Activated naive CD4-positive, alpha-beta T cell treated with anti-CD3 and anti-CD28 coated beads for 36 hours (primary cell): Measurements from ENCODE around the gene RGS11. TPM values are rescaled to one million over a fixed set of nuclear protein-coding genes. Genes with fewer than 3 reads are reported as not detected.
A peak's percentile ranks its signal among the peaks of the same experiment; 100 is the strongest.
"Not testable (repeated sequence)": the region's sequence is repeated elsewhere in the genome, so short reads cannot be mapped to it uniquely, and the experiment has no call there.

ENCODE experiments used
- CTCF ChIA-PET: fragments of 350-600 bp; sonication (Branson Sonifier 250); formaldehyde crosslinking; loops from one replicate; lab custom pipeline; 2021; ENCODE audit warnings: antibody characterized with exemption; lab: Charles Lee
- DNase-seq: peaks from one replicate; pipeline ENCODE4 v3.0.0-alpha.2; 2020
- H3K27ac Mint-ChIP-seq: one replicate; pipeline ENCODE4 v1.8.0; 2021; ENCODE audit warnings: mild to moderate bottlenecking, mixed read lengths
- H3K27me3 Mint-ChIP-seq: one replicate; pipeline ENCODE4 v1.8.0; 2021; ENCODE audit warnings: low read depth, mixed read lengths
- H3K36me3 Mint-ChIP-seq: one replicate; pipeline ENCODE4 v1.8.0; 2021; ENCODE audit warnings: low read depth, mixed read lengths
- H3K4me1 Mint-ChIP-seq: one replicate; pipeline ENCODE4 v1.8.0; 2021; ENCODE audit warnings: low read depth, mixed read lengths
- H3K4me3 Mint-ChIP-seq: one replicate; pipeline ENCODE4 v1.8.0; 2021; ENCODE audit warnings: mild to moderate bottlenecking, moderate library complexity, mixed read lengths
- H3K9me3 Mint-ChIP-seq: one replicate; pipeline ENCODE4 v1.8.0; 2021; ENCODE audit warnings: mixed read lengths
- intact Hi-C: fragments of 100-400 bp; cut with micrococcal nuclease; formaldehyde crosslinking; loops from one replicate; pipeline ENCODE4 v1.15.1; 2023
- total RNA-seq, 2 experiments: library from RNA; stranded (reverse); gene quantifications; one replicate each; pipeline ENCODE4 v1.2.3, GENCODE V29; 2021

RGS11 gene
- total RNA-seq, 2 experiments from 2014 or later: 0.10 TPM; not detected in 1

DNA sequence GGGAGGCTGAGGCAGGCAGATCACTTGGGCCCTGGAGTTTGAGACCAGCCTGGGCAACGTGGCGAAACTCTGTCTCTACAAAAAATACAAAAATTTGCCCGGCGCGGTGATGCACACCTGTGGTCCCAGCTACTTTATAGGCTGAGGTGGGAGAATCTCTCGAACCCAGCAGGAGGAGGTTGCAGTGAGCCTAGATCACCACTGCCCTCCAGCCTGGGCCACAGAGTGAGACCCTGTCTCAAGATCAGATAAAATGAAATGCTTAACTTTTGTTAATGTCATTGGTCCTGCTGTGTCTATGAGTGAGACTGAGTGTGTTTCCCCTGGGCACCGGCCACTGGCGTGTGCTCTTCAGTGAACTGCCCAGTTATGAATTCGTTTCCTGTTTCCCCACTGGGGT is 30.6 kb downstream of the RGS11 start:
- Mint-ChIP-seq H3K4me3 (no peak overlapping the region), H3K9me3 (no peaks in the 10 kb centered on the region), H3K27me3 (no peaks in the 10 kb centered on the region), H3K4me1 (peaks cover 11% of the 10 kb centered on the region), H3K27ac (no peak overlapping the region), H3K36me3 (peaks cover 2% of the 10 kb centered on the region)
- CTCF ChIA-PET: interaction anchor here (1.0 kb wide), 1 partner anchor 10 kb away, joined by 5 read pairs; the partner anchor contains the start of gene FAM234A
- intact Hi-C loops: no loop called here
- DNase-seq: no peak

DNA sequence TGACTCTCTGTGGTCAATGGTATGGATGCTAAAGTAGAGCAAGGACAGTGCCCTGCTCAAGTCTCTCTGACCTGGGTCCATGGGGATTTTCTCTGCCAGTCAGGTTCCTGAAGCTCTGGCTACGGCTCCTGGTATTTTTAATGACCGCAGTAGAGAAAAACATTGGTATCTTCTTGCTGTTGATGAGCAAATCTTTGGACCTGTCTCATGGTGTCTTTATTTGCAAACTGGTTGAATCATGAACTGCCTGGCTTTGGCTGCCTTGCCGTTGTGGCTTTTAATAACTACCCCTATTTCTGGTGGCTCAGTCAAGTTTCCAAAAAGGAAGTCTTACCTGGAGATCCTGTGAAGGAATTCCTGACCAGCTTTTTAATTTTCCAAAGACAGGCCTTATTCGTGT is 32.4 kb downstream of the RGS11 start:
- H3K4me3 Mint-ChIP-seq: no peak overlapping the region
- peaks cover 2% of the 10 kb centered on the region for H3K36me3 Mint-ChIP-seq
- intact Hi-C loops: no loop called here
- peaks cover 18% of the 10 kb centered on the region for H3K4me1 Mint-ChIP-seq
- no peaks in the 10 kb centered on the region for H3K9me3 Mint-ChIP-seq
- no peak overlapping the region for H3K27ac Mint-ChIP-seq
- CTCF ChIA-PET: interaction anchor here (1.5 kb wide), 1 partner anchor 61 kb away, joined by 3 read pairs; no protein-coding TSS in a partner anchor
- no peaks in the 10 kb centered on the region for H3K27me3 Mint-ChIP-seq
- DNase-seq: no peak

DNA sequence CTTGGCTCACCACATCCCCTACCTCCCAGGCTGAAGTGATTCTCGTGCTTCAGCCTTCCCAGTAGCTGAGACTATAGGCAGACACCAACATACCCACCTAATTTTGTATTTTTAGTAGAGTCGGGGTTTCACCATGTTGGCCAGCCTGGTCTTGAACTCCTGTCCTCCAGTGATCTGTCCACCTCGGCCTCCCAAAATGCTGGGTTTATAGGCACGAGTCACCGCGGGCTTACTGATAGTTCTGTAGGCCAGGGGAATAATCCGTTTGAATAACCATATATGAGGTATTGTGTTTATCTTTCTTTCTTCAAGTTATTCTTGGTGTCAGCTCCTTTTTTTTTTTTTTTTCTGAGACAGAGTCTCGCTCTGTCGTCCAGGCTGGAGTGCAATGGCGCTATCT is 33.5 kb downstream of the RGS11 start:
- intact Hi-C loops: no loop called here
- no peaks in the 10 kb centered on the region for H3K27me3 Mint-ChIP-seq
- CTCF ChIA-PET: interaction anchor here (0.5 to 1.5 kb wide), 3 partner anchors 60 to 125 kb away, joined by 3 read pairs; no protein-coding TSS in a partner anchor

DNA sequence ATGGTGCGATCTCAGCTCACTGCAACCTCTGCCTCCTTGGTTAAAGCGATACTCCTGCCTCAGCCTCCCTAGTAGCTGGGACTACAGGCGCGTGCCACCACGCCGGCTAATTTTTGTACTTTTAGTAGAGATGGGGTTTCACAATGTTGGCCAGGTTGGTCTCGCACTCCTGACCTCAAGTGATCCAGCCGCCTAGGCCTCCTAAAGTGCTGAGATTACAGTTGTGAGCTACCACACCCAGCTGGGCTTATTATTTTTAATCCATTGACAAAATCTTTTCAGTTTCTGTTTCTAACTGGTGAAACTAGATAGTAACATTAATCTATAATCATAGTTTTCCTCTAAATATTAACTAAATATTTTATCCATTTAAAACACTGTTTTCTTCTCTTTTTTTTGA is 35.2 kb downstream of the RGS11 start:
- Mint-ChIP-seq H3K36me3 (peaks cover 3% of the 10 kb centered on the region), H3K27me3 (no peaks in the 10 kb centered on the region), H3K9me3 (peaks cover under 1% of the 10 kb centered on the region), H3K27ac (no peak overlapping the region), H3K4me1 (peaks cover 27% of the 10 kb centered on the region), H3K4me3 (no peak overlapping the region)
- CTCF ChIA-PET: interaction anchor here (1.2 to 1.3 kb wide), 2 partner anchors 12 to 144 kb away, joined by 3 read pairs; no protein-coding TSS in a partner anchor
- intact Hi-C loops: no loop called here
- DNase-seq: no peak

More for the DNA sequence above, 33.5 kb downstream of the RGS11 start:
- Mint-ChIP-seq H3K36me3 (peaks cover 2% of the 10 kb centered on the region), H3K9me3 (no peaks in the 10 kb centered on the region), H3K27ac (no peak overlapping the region), H3K4me1 (peaks cover 21% of the 10 kb centered on the region), H3K4me3 (no peak overlapping the region)
- no peak for DNase-seq

DNA sequence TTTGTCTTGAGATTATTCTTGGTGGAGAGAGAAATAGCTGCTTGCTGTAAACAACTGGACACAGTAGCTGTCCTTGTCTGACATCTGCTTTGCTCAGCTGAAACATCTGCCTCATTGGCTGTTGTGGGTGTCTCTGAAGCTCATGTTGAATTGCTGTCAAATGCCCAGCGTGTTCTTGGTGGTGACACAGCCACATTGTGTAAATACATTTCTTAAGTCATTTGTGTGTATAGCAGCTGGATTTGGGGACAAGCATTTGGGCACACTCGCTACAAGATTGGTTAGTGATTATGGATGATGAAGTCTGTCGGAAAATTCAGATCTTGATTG is 35.8 kb downstream of the RGS11 start:
- H3K9me3 Mint-ChIP-seq: peaks cover 2% of the 10 kb centered on the region

DNA sequence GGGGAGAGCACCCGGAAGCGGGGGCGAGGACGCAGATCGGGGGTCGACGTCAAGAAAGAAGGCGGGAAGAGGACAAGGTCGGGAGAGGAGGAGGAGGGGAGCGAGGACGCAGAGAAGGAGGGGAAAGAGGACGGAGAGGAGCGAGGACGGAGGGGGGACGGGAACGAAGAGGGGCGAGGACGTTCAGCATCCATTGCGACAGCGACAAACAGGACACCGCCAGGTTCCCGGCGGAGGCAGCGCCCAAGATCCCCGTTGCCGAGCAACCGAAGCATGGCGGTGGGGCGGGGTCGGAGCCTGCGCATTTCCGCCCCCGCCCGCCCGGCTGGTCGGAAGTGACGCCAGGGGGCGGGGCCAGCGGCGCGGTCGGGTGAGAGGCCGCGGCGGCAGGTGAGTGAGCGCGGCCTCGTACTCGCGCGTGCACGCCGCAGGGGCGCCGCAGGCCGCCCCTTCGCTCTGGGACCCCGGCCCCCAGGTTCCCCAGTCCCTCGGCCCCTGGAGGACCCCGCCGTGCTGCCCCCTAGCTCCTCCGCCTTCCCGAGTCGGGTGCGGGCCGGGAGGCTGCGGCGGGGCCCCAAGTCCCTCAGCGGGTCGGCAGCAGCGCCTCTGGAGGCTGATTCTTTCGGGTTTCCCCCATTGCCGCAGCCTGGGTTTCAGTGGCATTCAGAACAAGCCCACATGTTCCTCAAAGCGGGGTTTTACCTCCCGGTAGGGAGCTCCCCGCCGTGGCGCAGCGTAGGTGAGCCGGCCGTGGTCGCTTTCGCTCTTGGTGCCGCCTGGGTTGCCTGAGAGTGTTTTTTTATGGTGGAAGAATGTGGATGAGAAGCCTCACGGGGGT is 41.1 kb downstream of the RGS11 start, which contains the start of gene FAM234A:
Gene FAM234A, plus strand, starts transcription at position 354 of the 838 bp plus-strand sequence. CDS start 19,593 bp downstream, outside the sequence.
- H3K27ac Mint-ChIP-seq: peak within 1 kb of the TSS; percentile 97
- peaks cover 2% of the 10 kb centered on the region for H3K9me3 Mint-ChIP-seq
- peaks cover 2% of the 10 kb centered on the region for H3K36me3 Mint-ChIP-seq
- CTCF ChIA-PET: interaction anchor here (0.5 to 1.8 kb wide), 9 partner anchors 10 to 575 kb away, joined by 3 to 9 read pairs (median 4); no protein-coding TSS in a partner anchor
- DNase-seq: peak; percentile 97
- intact Hi-C loops: loop anchor here (1.0 to 2.0 kb wide), 5 partner anchors 18 to 290 kb away; partner anchors contain the start of genes AXIN1, POLR3K and SNRNP25
- no peaks in the 10 kb centered on the region for H3K27me3 Mint-ChIP-seq
- peaks cover 23% of the 10 kb centered on the region for H3K4me1 Mint-ChIP-seq
- peak within 1 kb of the TSS; percentile 94 for H3K4me3 Mint-ChIP-seq

More for the DNA sequence above, 35.8 kb downstream of the RGS11 start:
- peaks cover 33% of the 10 kb centered on the region for H3K4me1 Mint-ChIP-seq
- H3K4me3 Mint-ChIP-seq: no peak overlapping the region
- CTCF ChIA-PET: interaction anchor here (1.3 kb wide), 1 partner anchor 12 kb away, joined by 3 read pairs; no protein-coding TSS in a partner anchor
- peaks cover 4% of the 10 kb centered on the region for H3K36me3 Mint-ChIP-seq
- no peaks in the 10 kb centered on the region for H3K27me3 Mint-ChIP-seq
- no peak for DNase-seq
- intact Hi-C loops: no loop called here
- H3K27ac Mint-ChIP-seq: no peak overlapping the region

DNA sequence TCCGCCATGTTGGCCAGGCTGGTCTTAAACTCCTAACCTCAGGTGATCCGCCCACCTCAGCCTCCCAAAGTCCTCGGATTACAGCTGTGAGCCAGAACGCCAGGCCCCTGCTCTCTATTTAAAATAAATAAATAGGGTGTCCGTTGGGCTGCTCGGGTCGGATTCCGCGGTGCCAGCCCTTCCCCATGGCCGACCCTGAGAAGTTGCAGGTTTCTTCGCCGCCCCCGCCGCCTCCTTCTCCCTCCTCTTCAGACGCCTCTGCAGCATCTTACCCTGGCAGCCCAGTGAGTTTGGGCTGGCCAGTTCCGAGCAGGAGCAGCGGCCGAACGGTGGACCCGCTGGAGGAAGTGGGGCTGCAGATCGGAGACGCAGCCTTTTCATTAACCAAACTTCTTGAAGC is 44.8 kb downstream of the RGS11 start:
- CTCF ChIA-PET: no interaction called here
- H3K27ac Mint-ChIP-seq: no peak overlapping the region
- H3K9me3 Mint-ChIP-seq: peaks cover 2% of the 10 kb centered on the region
- no peak for DNase-seq
- intact Hi-C loops: no loop called here
- H3K4me3 Mint-ChIP-seq: no peak overlapping the region
- no peaks in the 10 kb centered on the region for H3K27me3 Mint-ChIP-seq
- peaks cover 13% of the 10 kb centered on the region for H3K36me3 Mint-ChIP-seq
- H3K4me1 Mint-ChIP-seq: peaks cover 39% of the 10 kb centered on the region

DNA sequence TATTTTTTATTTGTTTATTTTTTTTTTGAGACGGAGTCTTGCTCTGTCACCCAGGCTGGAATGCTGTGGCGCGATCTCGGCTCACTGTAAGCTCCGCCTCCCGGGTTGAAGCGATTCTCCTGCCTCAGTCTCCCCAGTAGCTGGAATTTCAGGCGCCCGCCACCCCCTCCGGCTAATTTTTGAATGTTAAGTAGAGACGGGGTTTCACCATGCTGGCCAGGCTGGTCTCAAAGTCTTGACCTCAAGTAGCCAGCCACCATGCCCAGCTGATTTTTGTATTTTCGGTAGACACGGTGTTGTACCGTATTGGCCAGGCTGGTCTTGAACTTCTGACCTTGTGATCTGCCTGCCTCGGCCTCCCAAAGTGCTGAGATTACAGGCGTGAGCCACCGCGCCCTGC is 45.4 kb downstream of the RGS11 start:
- peaks cover 37% of the 10 kb centered on the region for H3K4me1 Mint-ChIP-seq
- peaks cover 15% of the 10 kb centered on the region for H3K36me3 Mint-ChIP-seq
- H3K27me3 Mint-ChIP-seq, DNase-seq, H3K9me3 Mint-ChIP-seq, CTCF ChIA-PET, H3K4me3 Mint-ChIP-seq, H3K27ac Mint-ChIP-seq, intact Hi-C loops: not testable (repeated sequence)

DNA sequence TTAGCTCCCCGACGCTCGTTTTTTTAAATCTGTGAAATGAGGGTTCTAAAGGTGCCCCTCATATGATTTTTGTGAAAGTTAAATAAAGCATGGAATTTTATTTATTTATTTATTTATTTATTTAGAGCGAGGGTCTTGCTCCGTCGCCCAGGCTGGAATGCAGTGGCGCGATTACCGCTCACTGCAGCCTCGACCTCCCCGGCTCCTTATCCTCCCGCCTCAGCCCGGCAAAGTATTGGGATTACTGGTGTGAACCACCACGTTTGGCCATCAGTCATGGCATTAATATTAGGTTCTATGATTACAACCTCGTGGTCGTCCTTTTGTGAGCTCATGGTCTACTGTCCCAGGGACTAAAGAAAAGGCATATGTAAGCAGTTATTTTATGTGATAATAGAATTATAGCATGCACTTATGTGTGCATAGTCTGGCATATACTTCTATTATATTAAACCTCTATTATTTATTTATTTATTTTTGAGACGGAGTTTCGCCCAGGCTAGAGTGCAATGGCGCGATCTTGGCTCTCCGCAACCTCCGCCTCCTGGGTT is 45.9 kb downstream of the RGS11 start:
- no peak overlapping the region for H3K27ac Mint-ChIP-seq
- CTCF ChIA-PET: no interaction called here
- no peaks in the 10 kb centered on the region for H3K27me3 Mint-ChIP-seq
- peak overlapping the region; percentile 81 for H3K4me3 Mint-ChIP-seq
- intact Hi-C loops: no loop called here
- H3K36me3 Mint-ChIP-seq: peaks cover 16% of the 10 kb centered on the region
- DNase-seq: no peak
- no peaks in the 10 kb centered on the region for H3K9me3 Mint-ChIP-seq
- peaks cover 35% of the 10 kb centered on the region for H3K4me1 Mint-ChIP-seq

DNA sequence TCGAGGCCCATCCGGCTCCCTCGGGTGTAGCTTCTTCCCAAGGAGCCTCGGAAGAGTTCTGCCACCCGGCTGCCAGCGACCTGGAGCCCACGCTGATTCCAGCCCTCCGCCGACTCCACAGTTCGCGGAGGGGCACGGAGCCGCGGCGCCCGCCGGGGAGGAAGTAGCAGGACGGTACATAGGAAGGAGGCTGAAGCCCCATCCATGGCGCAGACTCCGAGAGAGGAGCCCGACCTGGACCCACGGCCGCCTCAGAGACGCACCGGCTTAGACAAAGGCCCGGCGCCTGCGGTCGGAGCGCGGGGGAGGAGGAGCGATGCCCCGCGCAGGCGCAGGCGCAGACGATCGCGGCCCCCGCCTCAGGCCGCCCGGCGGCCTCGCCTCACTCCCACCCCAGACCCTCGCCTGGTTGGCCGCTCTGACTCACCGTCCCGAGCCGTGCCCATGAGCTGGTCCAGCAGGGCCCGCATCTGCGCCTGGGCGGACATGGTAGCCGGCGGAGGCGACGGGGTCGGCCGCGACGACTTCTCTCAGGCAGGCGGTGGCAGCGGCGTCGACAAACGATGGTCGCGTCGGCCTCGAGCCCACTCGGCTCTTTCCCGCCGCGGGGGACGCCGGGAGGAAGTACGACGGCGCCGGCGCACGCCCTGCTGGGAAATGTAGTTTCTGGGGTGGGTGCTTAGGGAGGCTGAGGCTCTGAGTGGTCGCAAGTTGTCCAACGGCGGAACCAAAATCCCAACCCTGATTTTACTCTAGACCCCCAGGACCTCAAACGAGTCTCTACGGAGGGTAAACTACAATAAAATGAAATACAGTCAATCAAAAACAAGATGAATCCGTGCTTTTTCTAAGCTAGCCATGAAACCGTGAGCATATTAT is 46.7 kb downstream of the RGS11 start, which contains the start of gene LUC7L:
Gene LUC7L, minus strand, starts transcription at position 598 of the 879 bp plus-strand sequence. Its CDS starts 110 bp downstream, at position 488.
- Mint-ChIP-seq H3K4me3 (peak within 1 kb of the TSS; percentile 81), H3K27me3 (no peaks in the 10 kb centered on the region), H3K36me3 (peaks cover 16% of the 10 kb centered on the region), H3K9me3 (no peaks in the 10 kb centered on the region), H3K4me1 (peaks cover 33% of the 10 kb centered on the region), H3K27ac (peak within 1 kb of the TSS; percentile 88)
- intact Hi-C loops: no loop called here
- DNase-seq: peak; percentile 88
- CTCF ChIA-PET: interaction anchor here (1.0 to 2.3 kb wide), 4 partner anchors 11 to 132 kb away, joined by 3 to 13 read pairs (median 5); no protein-coding TSS in a partner anchor

DNA sequence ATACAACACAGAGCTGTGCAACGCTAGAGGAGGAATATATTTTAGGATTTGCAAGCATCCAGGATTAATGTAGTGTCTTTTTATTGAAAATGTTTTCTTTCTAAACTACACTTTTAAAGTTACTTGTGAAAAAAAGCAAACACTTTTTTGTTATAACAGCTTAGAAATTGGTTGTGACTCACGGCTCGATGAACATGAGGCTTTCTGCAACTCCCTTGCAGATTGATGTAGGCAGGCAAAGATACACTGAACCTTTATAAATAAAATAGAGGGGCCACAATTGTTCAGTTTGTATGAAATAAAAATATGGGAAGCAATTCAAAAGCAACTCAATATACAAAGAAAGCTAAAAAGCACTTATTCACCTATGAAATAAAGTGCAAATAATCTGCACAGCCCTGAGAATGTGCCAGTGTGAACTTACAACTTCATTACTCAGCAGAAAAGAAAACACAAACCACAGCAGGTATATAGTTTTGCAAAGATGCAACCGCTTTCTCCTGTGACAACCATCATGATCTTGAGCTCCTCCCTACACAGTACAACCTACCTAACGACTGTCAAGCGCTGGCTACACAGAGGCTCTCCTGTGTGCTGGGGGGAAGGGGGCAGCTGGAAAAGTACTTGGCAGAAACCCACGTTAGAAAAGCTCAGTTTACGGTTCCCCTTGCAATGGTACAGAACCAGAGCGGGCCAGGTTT is 47.4 kb downstream of the RGS11 start:
- intact Hi-C loops: no loop called here
- H3K9me3 Mint-ChIP-seq: no peaks in the 10 kb centered on the region
- H3K4me3 Mint-ChIP-seq: peak overlapping the region; percentile 81
- no peaks in the 10 kb centered on the region for H3K27me3 Mint-ChIP-seq
- H3K36me3 Mint-ChIP-seq: peaks cover 18% of the 10 kb centered on the region
- H3K4me1 Mint-ChIP-seq: peaks cover 31% of the 10 kb centered on the region
- no peak for DNase-seq
- peak overlapping the region; percentile 74 for H3K27ac Mint-ChIP-seq
- CTCF ChIA-PET: interaction anchor here (1.0 to 2.3 kb wide), 5 partner anchors 12 to 133 kb away, joined by 3 to 13 read pairs (median 5); no protein-coding TSS in a partner anchor
